ENCODE measurements around the gene WDR33. TPM values are rescaled to one million over a fixed set of nuclear protein-coding genes. Genes with fewer than 3 reads are reported as not detected.

Gene WDR33
- total and polyA plus RNA-seq, 2 of the 4 experiments (the other 2 are of a cell fraction) = 19.6 to 41.2 TPM

DNA sequence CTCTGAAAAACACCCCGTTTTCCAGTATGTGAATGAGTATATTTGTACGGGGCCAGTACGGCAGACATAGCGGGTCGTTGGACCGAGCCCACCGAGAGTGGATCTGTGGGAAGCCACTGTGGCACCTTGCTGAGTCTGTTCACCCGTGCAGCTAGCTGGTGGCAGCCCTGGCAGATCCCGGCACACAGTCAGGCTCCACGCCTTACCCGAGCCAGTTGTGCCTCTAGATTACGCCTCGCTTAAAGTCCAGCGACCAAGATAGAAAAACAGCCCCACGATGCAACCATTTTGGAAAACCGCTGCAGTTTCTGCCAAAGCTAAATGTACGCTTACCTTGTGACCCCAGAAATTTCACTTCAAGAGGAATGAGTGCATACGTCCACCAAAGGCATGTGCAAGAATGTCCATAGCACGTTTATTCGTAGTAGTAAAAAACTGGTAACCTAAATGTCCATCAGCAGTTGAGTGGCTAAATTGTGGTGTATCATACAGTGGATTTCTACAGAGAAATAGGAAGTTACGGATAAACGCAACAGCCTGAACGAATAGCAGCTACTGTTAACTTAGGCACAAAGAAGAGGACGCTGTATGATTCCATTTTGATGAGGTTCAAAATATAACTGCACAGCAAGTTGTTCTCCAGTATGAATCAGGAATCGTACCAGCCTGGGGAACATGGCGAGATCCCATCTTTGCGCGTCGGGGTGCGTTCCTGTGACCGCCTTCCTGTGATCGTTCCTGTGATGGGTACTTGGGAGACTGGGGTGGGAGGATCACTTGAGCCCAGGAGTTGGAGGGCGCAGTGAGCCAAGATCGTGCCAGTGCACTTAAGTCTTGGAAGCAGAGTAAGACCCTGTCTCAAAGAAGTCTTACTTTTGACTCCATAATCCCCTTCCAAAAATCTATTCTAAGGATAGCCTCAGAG is 688 bp upstream of the WDR33 start (continued):
- TF ChIP-seq RCOR1 (IDR thresholded peaks at IDR 0.05; ENCODE audit: insufficient replicate concordance, low read length) = no peak

DNA sequence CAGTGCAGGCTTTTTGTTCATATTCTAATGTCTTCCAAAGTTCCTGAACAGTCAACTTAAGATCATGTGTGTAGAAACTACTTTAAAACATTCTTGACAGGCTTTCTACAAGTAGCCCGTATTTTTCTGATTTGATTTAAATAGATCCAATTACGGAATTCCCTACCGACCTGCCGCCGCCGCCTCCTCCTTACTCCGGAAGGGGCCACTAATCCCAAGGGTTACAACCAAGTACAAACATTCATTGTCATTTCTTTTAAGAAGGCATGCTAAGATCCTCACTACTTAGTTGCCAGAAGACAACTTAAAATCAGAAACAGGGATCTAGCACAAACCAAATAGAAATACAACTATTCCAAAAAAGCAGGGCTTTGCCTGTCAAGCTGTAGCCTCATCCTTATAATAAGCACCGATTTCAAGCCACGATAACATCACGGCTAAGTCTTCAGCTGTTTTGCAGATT is 784 bp downstream of the WDR33 start:
- 2% methylated on average over 8 of the region's 10 CpGs; no CpG with 5 or more reads in 1 of the 2 experiments for WGBS, 2 experiments (ENCODE audit: extremely low coverage in 2 of 2, insufficient read length in 1 of 2)
- Histone ChIP-seq H3K9ac (ENCODE audit: low read depth, low read length) (peak overlapping the region; percentile 98), H3K4me1 (ENCODE audit: control insufficient read depth, insufficient read depth, low read length) (no peaks in the 10 kb centered on the region), H4K91ac (ENCODE audit: insufficient read depth, low read depth, low read length) (peak overlapping the region; percentile 80), H4K20me1 (ENCODE audit: insufficient read depth, low read length) (peaks cover 41% of the 10 kb centered on the region), H3K23ac (ENCODE audit: low read depth, low read length) (peak overlapping the region; percentile 83), H2BK5ac (ENCODE audit: low read depth, low read length, poor library complexity, severe bottlenecking) (peak overlapping the region; percentile 64), H2AK9ac (replicated peaks; ENCODE audit: low read depth, low read length, poor library complexity) (peak overlapping the region; percentile 97), H3K18ac (ENCODE audit: low read depth, low read length) (peak overlapping the region; percentile 53; the same call in 1 of the 2 replicates), H3K14ac (replicated peaks; ENCODE audit: low read depth, low read length) (peak overlapping the region; percentile 62), H3K27me3 (ENCODE audit: control insufficient read depth, insufficient read depth, low read length) (no peaks in the 10 kb centered on the region), H4K5ac (ENCODE audit: low read depth, low read length) (peak overlapping the region; percentile 66), H2AK5ac (ENCODE audit: low read depth, low read length) (peak overlapping the region; percentile 85), H3K4me3 (ENCODE audit: insufficient read depth, low read depth, low read length) (peak overlapping the region; percentile 93), H4K8ac (ENCODE audit: low read depth in 2 of 2, low read length in 2 of 2) (peak overlapping the region; percentile 91 to 94), H3K27ac (ENCODE audit: insufficient read depth, low read length) (peak overlapping the region; percentile 88), H3K9me1 (ENCODE audit: insufficient read depth, low read length) (peaks cover 6% of the 10 kb centered on the region), H2BK15ac (ENCODE audit: low read depth, low read length) (0 out of 3 replicates have a peak overlapping the region, but pooled peaks have one; percentile 42), H2BK20ac (ENCODE audit: low read depth, low read length) (no peak overlapping the region), H3K4ac (ENCODE audit: low read depth, low read length) (peak overlapping the region; percentile 87), H3K9me3 (ENCODE audit: control insufficient read depth, insufficient read depth, low read length) (no peaks in the 10 kb centered on the region), H3K56ac (ENCODE audit: extremely low read depth, insufficient read depth, low read length) (peak overlapping the region; percentile 84), H3K36me3 (ENCODE audit: control insufficient read depth, insufficient read depth, low read length) (no peaks in the 10 kb centered on the region), H2BK120ac (ENCODE audit: low read depth, low read length) (peak overlapping the region; percentile 55; the same call in 1 of the 2 replicates), H2AFZ (replicated peaks; ENCODE audit: low read length, poor library complexity) (peak overlapping the region; percentile 98), H3K4me2 (ENCODE audit: low read depth, low read length) (peak overlapping the region; percentile 86), H3K79me1 (ENCODE audit: low read depth in 1 of 2, low read length in 2 of 2) (peaks cover 5 to 35% of the 10 kb centered on the region in 2 experiments; a peak in 3 of 4 replicates)
- dilution Hi-C loops (cut with HindIII; ENCODE audit: low sequenced_read_pairs, unreplicated experiment) = no loop called here
- ChIA-PET CTCF (no interaction called here), POLR2A (ENCODE audit: unreplicated experiment) (no interaction called here)
- BruUV-seq (replicated peaks) = no TSS peak
- intact Hi-C loops (cut with micrococcal nuclease) = loop anchor here (2.0 kb wide), 1 partner anchor 105 kb away; no protein-coding TSS in a partner anchor
- peak; percentile 8 for ATAC-seq (ENCODE audit: low read depth)
- DNase-seq = peak; percentile 28
- in situ Hi-C loops (cut with MboI; ENCODE audit: low sequenced_read_pairs) = no loop called here
- TF ChIP-seq, protein P1, sequence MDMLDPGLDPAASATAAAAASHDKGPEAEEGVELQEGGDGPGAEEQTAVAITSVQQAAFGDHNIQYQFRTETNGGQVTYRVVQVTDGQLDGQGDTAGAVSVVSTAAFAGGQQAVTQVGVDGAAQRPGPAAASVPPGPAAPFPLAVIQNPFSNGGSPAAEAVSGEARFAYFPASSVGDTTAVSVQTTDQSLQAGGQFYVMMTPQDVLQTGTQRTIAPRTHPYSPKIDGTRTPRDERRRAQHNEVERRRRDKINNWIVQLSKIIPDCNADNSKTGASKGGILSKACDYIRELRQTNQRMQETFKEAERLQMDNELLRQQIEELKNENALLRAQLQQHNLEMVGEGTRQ (IDR thresholded peaks at IDR 0.05; ENCODE audit: low read depth, low read length) = no peak
- TF ChIP-seq, protein P2, sequence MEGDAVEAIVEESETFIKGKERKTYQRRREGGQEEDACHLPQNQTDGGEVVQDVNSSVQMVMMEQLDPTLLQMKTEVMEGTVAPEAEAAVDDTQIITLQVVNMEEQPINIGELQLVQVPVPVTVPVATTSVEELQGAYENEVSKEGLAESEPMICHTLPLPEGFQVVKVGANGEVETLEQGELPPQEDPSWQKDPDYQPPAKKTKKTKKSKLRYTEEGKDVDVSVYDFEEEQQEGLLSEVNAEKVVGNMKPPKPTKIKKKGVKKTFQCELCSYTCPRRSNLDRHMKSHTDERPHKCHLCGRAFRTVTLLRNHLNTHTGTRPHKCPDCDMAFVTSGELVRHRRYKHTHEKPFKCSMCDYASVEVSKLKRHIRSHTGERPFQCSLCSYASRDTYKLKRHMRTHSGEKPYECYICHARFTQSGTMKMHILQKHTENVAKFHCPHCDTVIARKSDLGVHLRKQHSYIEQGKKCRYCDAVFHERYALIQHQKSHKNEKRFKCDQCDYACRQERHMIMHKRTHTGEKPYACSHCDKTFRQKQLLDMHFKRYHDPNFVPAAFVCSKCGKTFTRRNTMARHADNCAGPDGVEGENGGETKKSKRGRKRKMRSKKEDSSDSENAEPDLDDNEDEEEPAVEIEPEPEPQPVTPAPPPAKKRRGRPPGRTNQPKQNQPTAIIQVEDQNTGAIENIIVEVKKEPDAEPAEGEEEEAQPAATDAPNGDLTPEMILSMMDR (conservative IDR thresholded peaks at IDR 0.05; ENCODE audit: low read depth, low read length) = no peak
- no peak for TF ChIP-seq CHD1 (IDR thresholded peaks at IDR 0.05; ENCODE audit: low read depth, low read length)
- TF ChIP-seq RCOR1 (IDR thresholded peaks at IDR 0.05; ENCODE audit: insufficient replicate concordance, low read length) = no peak
- no peak; the same call in 1 of the 2 replicates for TF ChIP-seq POLR2A (IDR thresholded peaks at IDR 0.05; ENCODE audit: low read depth, low read length)
- no peak for TF ChIP-seq BHLHE40 (IDR thresholded peaks at IDR 0.05; ENCODE audit: low read depth, low read length)
- TF ChIP-seq FOS (IDR thresholded peaks at IDR 0.05; ENCODE audit: low read depth, low read length) = no peak
- TF ChIP-seq MAZ (IDR thresholded peaks at IDR 0.05; ENCODE audit: borderline replicate concordance, low read depth, low read length) = no peak
- no peak for TF ChIP-seq RFX5 (IDR thresholded peaks at IDR 0.05; ENCODE audit: low read depth, low read length)
- TF ChIP-seq, protein P3, sequence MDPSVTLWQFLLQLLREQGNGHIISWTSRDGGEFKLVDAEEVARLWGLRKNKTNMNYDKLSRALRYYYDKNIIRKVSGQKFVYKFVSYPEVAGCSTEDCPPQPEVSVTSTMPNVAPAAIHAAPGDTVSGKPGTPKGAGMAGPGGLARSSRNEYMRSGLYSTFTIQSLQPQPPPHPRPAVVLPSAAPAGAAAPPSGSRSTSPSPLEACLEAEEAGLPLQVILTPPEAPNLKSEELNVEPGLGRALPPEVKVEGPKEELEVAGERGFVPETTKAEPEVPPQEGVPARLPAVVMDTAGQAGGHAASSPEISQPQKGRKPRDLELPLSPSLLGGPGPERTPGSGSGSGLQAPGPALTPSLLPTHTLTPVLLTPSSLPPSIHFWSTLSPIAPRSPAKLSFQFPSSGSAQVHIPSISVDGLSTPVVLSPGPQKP (IDR thresholded peaks at IDR 0.05; ENCODE audit: borderline replicate concordance, low read depth, low read length) = no peak
- no peak for TF ChIP-seq CEBPB (IDR thresholded peaks at IDR 0.05; ENCODE audit: low read depth, low read length)
